HEK293 (cell line): Measurements from ENCODE around the gene PRUNE2.

Experiments
- CTCF ChIA-PET: fragments of 350-600 bp; formaldehyde crosslinking; extraction: SDS; loops from one replicate; lab custom pipeline; 2021; ENCODE audit warnings: antibody characterized with exemption; lab: Yijun Ruan, JAX
- POLR2A ChIA-PET: fragments of 300-600 bp; formaldehyde crosslinking; extraction: SDS; loops from one replicate; lab custom pipeline; 2020; ENCODE audit warnings: antibody characterized with exemption, inconsistent platforms; lab: Yijun Ruan, JAX
- H3K27ac ChIP-seq: fragments of 200-500 bp; sonication (Bioruptor generic); 2 replicates; pipeline ENCODE4 v1.5.1; 2014; ENCODE audit warnings: low read depth, low read length, control low read depth, inconsistent platforms; ENCODE audit errors: extremely low read depth
- H3K36me3 ChIP-seq, 2 experiments: fragments of 200-500 bp in 1 of 2; sonication (Bioruptor generic) in 1 of 2; 1 replicate in 1 of 2; 2 replicates in 1 of 2; pipeline ENCODE4 v1.5.1; 2014 to 2017; ENCODE audit warnings: inconsistent platforms in 2 of 2, low read length in 2 of 2; ENCODE audit not compliant: control insufficient read depth in 2 of 2, insufficient read depth in 1 of 2
- H3K4me1 ChIP-seq: fragments of 200-500 bp; sonication (Bioruptor generic); 2 replicates; pipeline ENCODE4 v1.5.1; 2014; ENCODE audit warnings: mild to moderate bottlenecking, low read length, inconsistent platforms; ENCODE audit not compliant: control insufficient read depth, insufficient read depth
- H3K4me3 ChIP-seq: 2 replicates; pipeline ENCODE4 v1.5.1; 2011; ENCODE audit warnings: low read depth, mild to moderate bottlenecking, control low read depth, low read length, moderate library complexity
- H3K9me3 ChIP-seq: fragments of 200-500 bp; sonication (Bioruptor generic); 2 replicates; pipeline ENCODE4 v1.5.1; 2014; ENCODE audit warnings: low read depth, low read length, inconsistent platforms; ENCODE audit not compliant: control insufficient read depth, insufficient read depth
- CTCF ChIP-seq: fragments of 450-650 bp; formaldehyde crosslinking; IDR thresholded peaks from 2 replicates; pipeline ENCODE4 v1.5.1; 2016; ENCODE audit warnings: missing biosample characterization, missing genetic modification characterization
- FEZF1 ChIP-seq: fragments of 450-650 bp; formaldehyde crosslinking; IDR thresholded peaks from 2 replicates; pipeline ENCODE4 v1.5.1; 2016; ENCODE audit warnings: missing biosample characterization, missing genetic modification characterization
- GLI4 ChIP-seq: fragments of 450-650 bp; formaldehyde crosslinking; IDR thresholded peaks from 2 replicates; pipeline ENCODE4 v1.5.1; 2016; ENCODE audit warnings: missing biosample characterization, missing genetic modification characterization
- KLF16 ChIP-seq: fragments of 450-650 bp; formaldehyde crosslinking; IDR thresholded peaks from 2 replicates; pipeline ENCODE4 v1.5.1; 2017; ENCODE audit warnings: missing biosample characterization, missing genetic modification characterization
- MZF1 ChIP-seq: fragments of 450-650 bp; formaldehyde crosslinking; IDR thresholded peaks from 2 replicates; pipeline ENCODE4 v1.5.1; 2017; ENCODE audit warnings: missing biosample characterization, missing genetic modification characterization, borderline replicate concordance
- PRDM4 ChIP-seq: fragments of 450-650 bp; formaldehyde crosslinking; IDR thresholded peaks from 2 replicates; pipeline ENCODE4 v1.5.1; 2017; ENCODE audit warnings: missing biosample characterization, missing genetic modification characterization
- PRDM6 ChIP-seq: fragments of 450-650 bp; formaldehyde crosslinking; IDR thresholded peaks from 2 replicates; pipeline ENCODE4 v1.5.1; 2017; ENCODE audit warnings: missing biosample characterization, missing genetic modification characterization
- ZBTB44 ChIP-seq: fragments of 450-650 bp; IDR thresholded peaks from 2 replicates; pipeline ENCODE4 v1.5.1; 2018; ENCODE audit warnings: missing biosample characterization, mild to moderate bottlenecking, missing genetic modification characterization
- ZBTB8A ChIP-seq: fragments of 450-650 bp; formaldehyde crosslinking; IDR thresholded peaks from 2 replicates; pipeline ENCODE4 v1.5.1; 2016; ENCODE audit warnings: missing biosample characterization, missing genetic modification characterization
- ZNF19 ChIP-seq: fragments of 450-650 bp; formaldehyde crosslinking; IDR thresholded peaks from 2 replicates; pipeline ENCODE4; 2016; ENCODE audit warnings: missing biosample characterization, missing genetic modification characterization, low read depth
- ZNF221 ChIP-seq: fragments of 450-650 bp; formaldehyde crosslinking; IDR thresholded peaks from 2 replicates; pipeline ENCODE4 v1.5.1; 2017; ENCODE audit warnings: missing biosample characterization, missing genetic modification characterization, borderline replicate concordance
- ZNF280D ChIP-seq: fragments of 450-650 bp; formaldehyde crosslinking; IDR thresholded peaks from 2 replicates; pipeline ENCODE4 v1.5.1; 2016; ENCODE audit warnings: missing biosample characterization, missing genetic modification characterization
- ZNF335 ChIP-seq: fragments of 450-650 bp; formaldehyde crosslinking; conservative IDR thresholded peaks from 2 replicates; pipeline ENCODE4 v1.5.1; 2016; ENCODE audit warnings: missing biosample characterization, missing genetic modification characterization
- ZNF48 ChIP-seq: fragments of 450-650 bp; formaldehyde crosslinking; IDR thresholded peaks from 2 replicates; pipeline ENCODE4 v1.5.1; 2016; ENCODE audit warnings: missing biosample characterization, missing genetic modification characterization
- ZNF510 ChIP-seq: fragments of 450-650 bp; formaldehyde crosslinking; IDR thresholded peaks from 2 replicates; pipeline ENCODE4 v1.5.1; 2018; ENCODE audit warnings: mild to moderate bottlenecking, missing genetic modification characterization, missing biosample characterization; ENCODE audit not compliant: insufficient replicate concordance
- ZNF521 ChIP-seq: fragments of 450-650 bp; formaldehyde crosslinking; IDR thresholded peaks from 2 replicates; pipeline ENCODE4 v1.5.1; 2017; ENCODE audit warnings: missing biosample characterization, mild to moderate bottlenecking, missing genetic modification characterization
- ZNF555 ChIP-seq: fragments of 450-650 bp; formaldehyde crosslinking; conservative IDR thresholded peaks from 2 replicates; pipeline ENCODE4 v1.5.1; 2017; ENCODE audit warnings: missing biosample characterization, mild to moderate bottlenecking, missing genetic modification characterization, inconsistent platforms
- ZNF658 ChIP-seq: fragments of 450-650 bp; formaldehyde crosslinking; IDR thresholded peaks from 2 replicates; pipeline ENCODE4; 2016; ENCODE audit warnings: missing biosample characterization, missing genetic modification characterization
- ZNF677 ChIP-seq: fragments of 450-650 bp; IDR thresholded peaks from 2 replicates; pipeline ENCODE4 v1.5.0; 2018; ENCODE audit warnings: missing biosample characterization, mild to moderate bottlenecking, missing genetic modification characterization, moderate library complexity
- ZNF792 ChIP-seq: fragments of 450-650 bp; formaldehyde crosslinking; IDR thresholded peaks from 2 replicates; pipeline ENCODE4 v1.5.1; 2016; ENCODE audit warnings: missing biosample characterization, missing genetic modification characterization
- ZNF837 ChIP-seq: fragments of 450-650 bp; formaldehyde crosslinking; IDR thresholded peaks from 2 replicates; pipeline ENCODE4 v1.5.1; 2016; ENCODE audit warnings: missing biosample characterization, missing genetic modification characterization
- ZNF843 ChIP-seq: fragments of 450-650 bp; formaldehyde crosslinking; IDR thresholded peaks from 2 replicates; pipeline ENCODE4 v1.5.1; 2016; ENCODE audit warnings: missing biosample characterization, missing genetic modification characterization
- ZSCAN5A ChIP-seq: fragments of 450-650 bp; formaldehyde crosslinking; IDR thresholded peaks from 2 replicates; pipeline ENCODE4 v1.5.1; 2016; ENCODE audit warnings: missing biosample characterization, missing genetic modification characterization
- ZXDB ChIP-seq: fragments of 450-650 bp; formaldehyde crosslinking; IDR thresholded peaks from 2 replicates; pipeline ENCODE4 v1.5.1; 2016; ENCODE audit warnings: missing biosample characterization, missing genetic modification characterization

The PRUNE2 gene

GRCh38 chr9:76905791-76906646, at the start of gene PRUNE2:
PRUNE2 (minus strand) TSS chr9:76906114; CDS start chr9:76905963, 151 bp downstream.
- ChIA-PET CTCF (interaction anchor here (0.5 to 1.1 kb wide), 3 partner anchors 29 to 113 kb away, joined by 3 to 5 read pairs (median 4); no protein-coding TSS in a partner anchor), POLR2A (interaction anchor here (0.6 kb wide), 1 partner anchor 103 kb away, joined by 3 read pairs; no protein-coding TSS in a partner anchor)
- H3K36me3 ChIP-seq = no peaks in the 10 kb centered on the region
- no peaks in the 10 kb centered on the region; the same call in 1 of the 2 replicates for H3K4me1 ChIP-seq
- no peak within 1 kb of the TSS for H3K27ac ChIP-seq
- H3K4me3 ChIP-seq = peak within 1 kb of the TSS; percentile 36
- H3K9me3 ChIP-seq = no peaks in the 10 kb centered on the region
- peak; percentile 85 for TF ChIP-seq ZBTB44 (tag by site-specific recombination)
- TF ChIP-seq ZNF521 = no peak
- no peak for TF ChIP-seq ZNF792
- TF ChIP-seq ZXDB = peak; percentile 90
- peak; percentile 83 for TF ChIP-seq ZNF335 (tag by site-specific recombination)
- no peak for TF ChIP-seq ZNF837 (tag by site-specific recombination)
- TF ChIP-seq ZSCAN5A (tag by site-specific recombination) = no peak
- no peak for TF ChIP-seq ZNF658 (tag by site-specific recombination)
- TF ChIP-seq ZNF555 (tag by site-specific recombination) = no peak
- TF ChIP-seq ZNF677 (tag by site-specific recombination) = no peak
- TF ChIP-seq ZNF843 (tag by site-specific recombination) = peak; percentile 74
- no peak for TF ChIP-seq ZNF48 (tag by site-specific recombination)
- TF ChIP-seq KLF16 (tag by site-specific recombination) = no peak
- no peak for TF ChIP-seq GLI4 (tag by site-specific recombination)
- TF ChIP-seq FEZF1 (tag by site-specific recombination) = peak; percentile 72
- TF ChIP-seq MZF1 (tag by site-specific recombination) = no peak
- no peak for TF ChIP-seq ZNF510
- 0 out of 2 replicates have a peak, but pooled peaks have one; percentile 7 for TF ChIP-seq CTCF (tag by site-specific recombination)
- peak; percentile 77 for TF ChIP-seq PRDM4 (tag by site-specific recombination)
- no peak for TF ChIP-seq ZNF19
- TF ChIP-seq ZNF221 (tag by site-specific recombination) = no peak
- TF ChIP-seq ZBTB8A = peak; percentile 97
- TF ChIP-seq PRDM6 (tag by site-specific recombination) = peak; percentile 35; the same call in 1 of the 2 replicates
- no peak for TF ChIP-seq ZNF280D (tag by site-specific recombination)
